Ovary (tissue), 9 donors: ENCODE data around the gene GDI2. TPM values are rescaled to one million over a fixed set of nuclear protein-coding genes. Genes with fewer than 3 reads are reported as not detected.
"Not testable (repeated sequence)": the region's sequence is repeated elsewhere in the genome, so short reads cannot be mapped to it uniquely, and the experiment has no call there.

Source experiments
- DNase-seq, 5 donors: peaks; one replicate each; pipeline ENCODE4 v3.0.0-alpha.2; 2019 to 2020
- H3K27ac ChIP-seq, 2 donors: fragments of 200-600 bp; one replicate each; pipeline versions ENCODE4 v1.5.1 to v1.8.0; 2019 to 2022
- H3K27me3 ChIP-seq: fragments of 200-600 bp; one replicate; pipeline ENCODE4 v1.8.0; 2022
- H3K36me3 ChIP-seq: fragments of 200-600 bp; sonication (generic); one replicate; pipeline ENCODE4 v1.5.1; 2019
- H3K4me1 ChIP-seq: one replicate; pipeline ENCODE4 v1.8.1; 2013; ENCODE audit warnings: mild to moderate bottlenecking, moderate library complexity; ENCODE audit not compliant: insufficient read depth
- H3K4me3 ChIP-seq: fragments of 200-600 bp; sonication (generic); one replicate; pipeline ENCODE4 v1.5.1; 2017
- H3K9me3 ChIP-seq, 2 donors: fragments of 200-600 bp in 1 of 2; sonication (generic) in 1 of 2; one replicate each; pipeline versions ENCODE4 v1.5.1 to v1.8.1; 2013 to 2019; ENCODE audit warnings: mild to moderate bottlenecking in 1 of 2, moderate library complexity in 1 of 2
- CTCF ChIP-seq, 3 donors: fragments of 450-650 bp in 2 of 3; fragments of 200-600 bp in 1 of 3; IDR thresholded peaks; one replicate each; pipeline versions ENCODE4 v1.5.1 to v1.8.0; 2016 to 2022; ENCODE audit warnings: antibody characterized with exemption in 3 of 3, mild to moderate bottlenecking in 1 of 3
- EP300 ChIP-seq: sonication (generic); formaldehyde crosslinking; IDR thresholded peaks from one replicate; pipeline ENCODE4 v1.6.1; 2017; ENCODE audit warnings: antibody characterized with exemption
- POLR2A ChIP-seq: fragments of 450-650 bp; IDR thresholded peaks from one replicate; pipeline ENCODE4 v1.6.1; 2017; ENCODE audit warnings: antibody characterized with exemption, mild to moderate bottlenecking, moderate library complexity
- WGBS, 3 donors: extraction: QIAGEN DNeasy Blood & Tissue Kit in 1 of 3; methylation state at CpG; one replicate each; pipeline versions ENCODE4 v1.1.5 to v1.1.7; 2013 to 2017; 5-methylcytosine and 5-hydroxymethylcytosine counted together
- intact Hi-C, 4 donors: fragments of 100-400 bp; cut with DNase I; formaldehyde crosslinking; loops; one replicate each; pipeline versions ENCODE4 v1.11.0 to v1.15.1; 2022 to 2023
- polyA plus RNA-seq, 2 donors: library from polyadenylated mRNA; stranded (reverse); fragments of 200-250 nt in 1 of 2; fragments of 350-450 nt in 1 of 2; fragmentation: Illumina TruSeq in 1 of 2; extraction: RNeasy Lipid Tissue Mini Kit (QIAGEN cat#74804) in 1 of 2; gene quantifications; one replicate each; pipeline ENCODE4 v1.2.3, GENCODE V29; 2013 to 2014
- total RNA-seq, 7 donors: library from RNA; depleted of rRNA in 2 of 7; stranded (reverse); fragments of >200 nt in 2 of 7; fragmentation: NEBNext Ultra II Directional in 3 of 7; extraction: Animal tissue kit (Norgen Biotek cat#: 25700) in 3 of 7; gene quantifications; one replicate each; pipeline versions ENCODE4 v1.1.0 to v1.2.4, GENCODE V29; 2016 to 2023
- donor health status: DM: no; HTN: no; CAD: no; lungs with moderate emphysema.
- donor health status: DM: no; HTN: no; CAD: no.
- donor health status: Bipolar disorder and iron deficiency.
- donor health status: DM: yes; HTN: yes; CAD: no.
- donor health status: DM: no; HTN: no; CAD: no.
- donor health status: DM: yes; HTN: yes; CAD: no.

GDI2 gene
- total and polyA plus RNA-seq, 9 donors: 111 to 269 (median 177) TPM

- H3K9me3 ChIP-seq: no peaks in the 10 kb centered on the region
- no peak overlapping the region for H3K4me3 ChIP-seq
- intact Hi-C loops: no loop called here
- TF ChIP-seq POLR2A (no peak), EP300 (no peak), CTCF (IDR thresholded peaks at IDR 0.05) (no peak)
- no peak overlapping the region for H3K27ac ChIP-seq
- H3K27me3 ChIP-seq: no peaks in the 10 kb centered on the region
- no peaks in the 10 kb centered on the region for H3K4me1 ChIP-seq
- no peak for DNase-seq
- peaks cover 1% of the 10 kb centered on the region for H3K36me3 ChIP-seq
- 76 to 89% (median 86%) methylated on average over 5 of the region's 5 CpGs for WGBS, 3 donors
These were observed 24.3 kb downstream of the GDI2 start for GRCh38 chr10:5788969-5789368.

- peaks cover 3% of the 10 kb centered on the region for H3K36me3 ChIP-seq
- H3K4me3 ChIP-seq: no peak overlapping the region
- no peaks in the 10 kb centered on the region for H3K27me3 ChIP-seq
- DNase-seq: no peak
- intact Hi-C loops: no loop called here
- no peak for TF ChIP-seq EP300
- no peak for TF ChIP-seq CTCF (IDR thresholded peaks at IDR 0.05)
- TF ChIP-seq POLR2A: no peak
- H3K27ac ChIP-seq: no peak overlapping the region
- WGBS, 3 donors: 97 to 98% (median 98%) methylated on average over 1 of the region's 1 CpG
- no peaks in the 10 kb centered on the region for H3K4me1 ChIP-seq
- H3K9me3 ChIP-seq: no peaks in the 10 kb centered on the region
These were observed 29.9 kb downstream of the GDI2 start for GRCh38 chr10:5783300-5783699.

GRCh38 chr10:5782174-5782573, 31.1 kb downstream of the GDI2 start:
- no peaks in the 10 kb centered on the region for H3K9me3 ChIP-seq
- H3K4me1 ChIP-seq: peaks cover 3% of the 10 kb centered on the region
- no peak overlapping the region for H3K27ac ChIP-seq
- WGBS, 3 donors: 92 to 96% (median 96%) methylated on average over 1 of the region's 1 CpG
- peaks cover 3% of the 10 kb centered on the region for H3K36me3 ChIP-seq
- no peak overlapping the region for H3K4me3 ChIP-seq
- DNase-seq: no peak
- no peak for TF ChIP-seq EP300
- no peak for TF ChIP-seq CTCF (IDR thresholded peaks at IDR 0.05)
- TF ChIP-seq POLR2A: no peak
- H3K27me3 ChIP-seq: no peaks in the 10 kb centered on the region
- intact Hi-C loops: no loop called here

GRCh38 chr10:5779730-5780129, 33.5 kb downstream of the GDI2 start:
- no peak overlapping the region for H3K27ac ChIP-seq
- DNase-seq: no peak
- no peak for TF ChIP-seq POLR2A
- no peak for TF ChIP-seq CTCF (IDR thresholded peaks at IDR 0.05)
- TF ChIP-seq EP300: no peak
- 64 to 84% (median 66%) methylated on average over 3 of the region's 3 CpGs for WGBS, 3 donors
- H3K36me3 ChIP-seq: peaks cover 3% of the 10 kb centered on the region
- no peaks in the 10 kb centered on the region for H3K9me3 ChIP-seq
- H3K27me3 ChIP-seq: no peaks in the 10 kb centered on the region
- H3K4me1 ChIP-seq: peaks cover 14% of the 10 kb centered on the region
- intact Hi-C loops: no loop called here
- H3K4me3 ChIP-seq: no peak overlapping the region

GRCh38 chr10:5777758-5778157, 35.5 kb downstream of the GDI2 start:
- H3K36me3 ChIP-seq, H3K4me3 ChIP-seq, DNase-seq, H3K9me3 ChIP-seq, H3K27me3 ChIP-seq, intact Hi-C loops, H3K27ac ChIP-seq: not testable (repeated sequence)
- WGBS, 3 donors: 87 to 89% (median 89%) methylated on average over 3 of the region's 3 CpGs
- peaks cover 14% of the 10 kb centered on the region for H3K4me1 ChIP-seq
